GM19351 (cell line): ENCODE results near the gene CCDC69.
A peak's percentile ranks its signal among the peaks of the same experiment; 100 is the strongest.
"Not testable (repeated sequence)": the region's sequence is repeated elsewhere in the genome, so short reads cannot be mapped to it uniquely, and the experiment has no call there.

Experiments used
- ATAC-seq: cut with Tn5 transposase; IDR thresholded peaks from one replicate; pipeline ENCODE4 v1.9.1; 2021; ENCODE audit warnings: mild to moderate bottlenecking, moderate library complexity; ENCODE audit not compliant: unreplicated experiment

Gene CCDC69, protein sequence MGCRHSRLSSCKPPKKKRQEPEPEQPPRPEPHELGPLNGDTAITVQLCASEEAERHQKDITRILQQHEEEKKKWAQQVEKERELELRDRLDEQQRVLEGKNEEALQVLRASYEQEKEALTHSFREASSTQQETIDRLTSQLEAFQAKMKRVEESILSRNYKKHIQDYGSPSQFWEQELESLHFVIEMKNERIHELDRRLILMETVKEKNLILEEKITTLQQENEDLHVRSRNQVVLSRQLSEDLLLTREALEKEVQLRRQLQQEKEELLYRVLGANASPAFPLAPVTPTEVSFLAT

DNA sequence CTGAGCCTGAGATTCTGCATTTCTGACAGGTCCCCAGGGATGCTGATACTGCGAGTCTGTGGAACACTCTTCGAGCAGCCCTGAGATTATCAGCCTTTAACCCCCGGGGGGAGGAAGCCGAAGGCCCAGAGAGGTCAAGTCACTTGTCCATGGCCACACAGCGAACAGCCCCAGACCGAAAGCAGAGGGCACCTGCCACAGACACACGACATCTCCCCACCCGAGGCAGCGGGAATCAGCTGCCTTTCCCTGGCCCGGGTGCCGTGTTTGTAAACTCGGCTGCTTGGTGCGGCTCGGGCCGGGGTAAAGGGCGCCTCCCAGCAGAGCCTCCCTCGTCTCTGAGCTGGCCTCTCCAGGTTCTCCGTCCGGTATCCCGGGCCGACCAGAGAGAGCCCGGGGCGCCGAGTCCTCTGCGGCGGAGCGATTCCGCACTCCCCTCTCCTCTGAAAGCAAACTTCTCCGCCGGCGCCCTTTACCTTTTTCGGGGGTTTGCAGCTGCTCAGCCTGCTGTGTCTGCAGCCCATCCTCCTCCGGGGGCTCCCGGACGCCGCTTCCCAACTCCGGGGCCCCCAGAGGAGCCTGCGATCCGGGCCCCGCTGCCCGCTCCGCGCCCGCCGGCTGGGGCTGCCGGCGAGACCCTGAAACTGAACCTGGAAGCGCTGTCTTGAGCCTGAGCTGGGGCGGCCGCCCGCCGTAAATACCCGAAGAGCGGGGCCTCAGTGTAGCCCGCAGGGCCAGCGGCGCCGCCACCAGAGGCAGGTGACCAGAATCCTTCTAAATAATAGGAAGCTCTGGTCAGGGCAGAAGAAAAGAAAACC is at the start of gene CCDC69:
TSS of gene CCDC69 (minus strand) at position 646 of the 818 bp plus-strand sequence. CDS start at position 524, 122 bp downstream.
- ATAC-seq = peak; percentile 64

- no peak for ATAC-seq
Measured at GRCh38 chr5:151271336-151271735, 47.4 kb upstream of the CCDC69 start.

- ATAC-seq = peak; percentile 95
Measured at GRCh38 chr5:151270599-151270998, 46.7 kb upstream of the CCDC69 start.

DNA sequence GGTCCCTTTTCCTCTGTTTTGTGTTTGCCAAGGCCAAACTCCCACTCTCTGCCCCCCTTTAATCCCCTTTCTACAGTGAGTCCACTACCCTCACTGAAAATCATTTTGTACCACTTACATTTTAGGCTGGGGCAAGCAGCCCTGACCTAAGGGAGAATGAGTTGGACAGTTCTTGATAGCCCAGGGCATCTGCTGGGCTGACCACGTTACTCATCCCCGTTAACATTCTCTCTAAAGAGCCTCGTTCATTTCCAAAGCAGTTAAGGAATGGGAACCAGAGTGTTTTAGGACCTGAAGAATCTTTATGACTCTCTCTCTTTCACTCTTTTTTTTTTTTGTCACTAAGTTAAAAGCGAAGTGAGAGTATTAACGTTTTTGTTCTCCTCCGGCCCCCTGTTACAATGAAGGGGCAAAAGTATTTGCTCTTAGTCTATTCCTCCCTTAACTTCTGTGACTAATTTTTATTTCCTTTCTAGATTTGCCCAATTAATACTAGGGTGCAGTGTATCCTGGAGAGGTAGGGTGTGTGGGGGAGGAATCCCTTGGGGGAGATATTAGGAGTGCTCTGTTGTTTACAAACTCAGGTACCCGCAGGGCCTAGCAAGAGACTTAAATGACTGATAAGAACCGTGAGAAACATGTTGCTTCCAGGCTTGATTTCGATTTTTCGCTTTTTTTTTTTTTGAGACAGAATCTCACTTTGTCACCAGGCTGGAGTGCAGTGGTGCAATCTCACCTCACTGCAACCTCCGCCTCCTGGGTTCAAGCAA is 43.8 kb upstream of the CCDC69 start:
- no peak for ATAC-seq

GRCh38 chr5:151264113-151264512 is 40.2 kb upstream of the CCDC69 start:
- ATAC-seq = peak; percentile 62

DNA sequence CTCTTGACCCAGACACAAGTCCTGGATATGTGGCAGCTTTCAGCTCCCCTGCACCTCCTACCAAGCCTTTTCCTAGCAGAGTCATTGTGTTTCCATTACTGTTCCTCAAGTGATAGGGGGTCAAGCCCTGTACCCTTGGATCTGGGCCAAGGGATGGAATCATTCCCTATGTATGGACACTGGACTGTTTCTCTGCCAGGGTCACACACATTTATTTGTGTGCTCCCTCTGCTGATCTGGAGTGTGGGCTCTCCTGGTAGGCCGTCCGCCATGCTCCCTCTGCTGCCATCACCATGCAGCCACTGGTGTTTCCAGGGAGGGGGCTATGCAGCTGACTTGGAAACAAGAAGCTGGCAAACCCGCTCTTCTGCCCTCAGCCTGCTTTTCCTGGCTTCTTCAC is 38.6 kb upstream of the CCDC69 start:
- no peak for ATAC-seq

DNA sequence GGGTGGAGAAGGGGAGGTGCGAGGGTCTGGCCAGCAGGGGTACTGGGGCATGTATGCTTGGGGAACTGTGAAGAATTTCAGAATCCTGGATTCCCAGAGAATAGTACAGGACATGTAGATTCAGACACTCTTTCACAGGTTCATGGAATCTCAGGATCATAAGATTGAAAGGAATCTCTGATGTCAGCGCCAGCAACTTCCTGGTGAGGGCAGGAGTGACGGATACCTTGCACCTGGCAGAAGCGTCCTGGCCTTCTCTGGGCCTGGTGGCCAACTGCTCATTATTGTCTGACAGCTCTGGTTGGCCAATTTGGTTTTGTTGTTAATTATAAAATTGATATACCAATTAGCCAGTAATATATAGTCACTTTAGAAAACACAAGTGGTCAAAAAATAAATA is 36.0 kb upstream of the CCDC69 start:
- ATAC-seq = no peak

GRCh38 chr5:151258816-151259215 is 34.9 kb upstream of the CCDC69 start:
- no peak for ATAC-seq

DNA sequence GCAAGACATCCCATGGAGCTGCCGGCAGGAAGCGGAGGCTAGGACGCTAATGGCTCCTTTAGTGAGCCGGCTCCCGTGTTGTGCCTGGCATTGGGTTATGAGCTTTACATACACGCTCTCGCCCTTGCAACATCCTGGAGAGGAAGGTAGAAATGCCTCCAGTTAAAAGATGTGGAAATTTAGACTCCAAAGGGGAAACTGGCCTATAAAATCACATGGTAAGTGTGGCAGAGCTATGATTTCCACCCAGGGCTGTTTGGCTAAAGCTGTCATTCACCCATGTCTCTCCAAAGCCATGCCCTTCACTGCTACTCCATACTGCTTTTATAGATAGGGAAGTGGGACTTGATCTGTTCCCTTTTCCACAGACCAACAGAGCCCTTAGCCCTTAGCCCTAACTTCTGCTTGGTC is 34.3 kb upstream of the CCDC69 start:
- no peak for ATAC-seq

DNA sequence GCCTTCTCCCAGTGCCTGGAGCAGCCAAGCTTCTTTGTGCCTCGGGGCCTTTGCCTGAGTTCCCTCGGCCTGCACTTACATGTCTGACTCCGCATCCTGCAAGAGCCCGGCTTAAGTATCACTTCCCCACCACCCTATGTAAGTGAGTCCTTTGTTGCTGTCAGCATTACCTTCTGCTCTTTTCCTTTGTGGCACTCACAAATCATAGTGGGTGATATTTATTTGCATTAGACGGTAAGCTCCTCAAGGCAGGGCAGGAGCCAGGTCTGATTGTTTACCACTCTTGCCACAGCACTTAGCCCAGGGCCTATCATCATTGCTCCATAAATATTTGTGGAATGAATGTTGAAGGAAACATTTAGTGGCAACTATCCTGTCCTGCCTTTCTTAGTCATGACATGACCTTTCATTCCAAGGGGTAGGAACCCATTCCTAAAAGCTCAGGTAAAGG is 33.9 kb upstream of the CCDC69 start:
- peak; percentile 38 for ATAC-seq

DNA sequence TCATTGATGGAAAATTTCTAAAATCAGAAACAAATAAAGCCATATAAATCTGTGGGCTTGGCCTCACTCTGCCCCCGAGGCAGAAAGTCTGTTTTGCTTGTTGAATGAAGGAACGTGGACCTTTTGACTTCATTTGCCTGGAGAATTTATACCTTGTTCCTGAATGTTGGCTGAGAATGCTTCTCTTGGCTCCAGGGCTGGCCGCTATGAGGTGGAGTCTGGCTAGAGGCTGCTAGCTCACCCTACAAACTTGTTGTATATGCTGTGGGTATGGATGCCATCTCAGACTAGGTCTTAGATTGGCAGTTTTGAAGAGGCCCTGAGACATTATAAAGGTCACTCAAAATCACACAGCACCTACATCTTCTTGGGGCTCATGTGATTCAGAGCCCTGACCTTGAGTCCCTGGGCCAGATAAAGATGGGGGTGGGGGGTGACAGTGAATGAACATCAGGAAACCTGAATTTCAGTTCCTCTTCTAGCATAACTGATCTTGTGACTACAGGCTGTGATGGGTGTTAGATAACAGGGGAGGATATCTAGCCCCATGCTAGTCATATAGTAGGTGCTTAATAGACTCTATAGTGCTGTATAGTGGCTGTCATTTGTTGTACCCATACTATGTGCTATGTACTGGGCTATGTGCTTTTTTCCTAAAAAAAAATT is 31.9 kb upstream of the CCDC69 start:
- ATAC-seq = peak; percentile 48

- not testable (repeated sequence) for ATAC-seq
Measured at GRCh38 chr5:151254990-151255389, 31.1 kb upstream of the CCDC69 start.

GRCh38 chr5:151254556-151254955 is 30.7 kb upstream of the CCDC69 start:
- no peak for ATAC-seq

DNA sequence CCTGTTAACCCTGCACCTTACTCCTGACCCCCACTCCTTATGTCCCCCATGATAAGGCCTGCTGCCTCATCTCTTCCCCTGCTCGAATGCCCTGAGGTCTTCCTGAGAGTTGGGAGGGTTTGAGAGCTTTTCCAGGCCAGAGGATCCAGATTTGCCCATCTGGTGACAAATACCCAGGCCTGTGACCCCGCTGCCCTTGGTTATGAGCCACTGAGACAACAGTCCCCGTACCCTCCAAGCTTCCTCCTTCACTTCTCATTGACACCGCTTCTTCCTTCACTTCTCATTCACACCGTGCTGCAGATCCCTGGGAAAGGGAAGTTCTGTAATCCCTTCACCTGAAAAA is 29.7 kb upstream of the CCDC69 start:
- ATAC-seq = no peak

- ATAC-seq = peak; percentile 67
Measured at GRCh38 chr5:151252762-151253604, 29.1 kb upstream of the CCDC69 start, which contains the start of gene GM2A. Gene GM2A (plus strand): TSS chr5:151253185. CDS start chr5:151253217, 32 bp downstream.

DNA sequence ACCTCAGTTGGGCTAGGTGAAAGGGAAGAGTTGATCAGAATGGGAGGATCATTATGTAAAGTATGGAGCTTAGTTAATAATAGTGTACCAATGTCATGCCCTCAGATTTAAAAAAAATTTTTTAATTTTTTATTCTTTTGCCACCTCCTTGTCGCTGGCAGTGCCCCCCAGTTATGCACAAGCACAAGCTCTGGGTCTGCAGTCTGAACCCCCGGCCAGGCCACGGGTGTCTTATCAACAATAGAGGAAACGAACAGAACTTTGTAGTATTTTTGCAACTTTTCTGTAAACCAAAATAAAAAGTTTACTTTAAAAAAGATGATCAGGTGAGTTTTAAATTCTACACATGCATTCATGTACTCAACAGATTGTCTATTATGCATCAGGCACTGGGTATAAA is 27.7 kb upstream of the CCDC69 start:
- no peak for ATAC-seq

DNA sequence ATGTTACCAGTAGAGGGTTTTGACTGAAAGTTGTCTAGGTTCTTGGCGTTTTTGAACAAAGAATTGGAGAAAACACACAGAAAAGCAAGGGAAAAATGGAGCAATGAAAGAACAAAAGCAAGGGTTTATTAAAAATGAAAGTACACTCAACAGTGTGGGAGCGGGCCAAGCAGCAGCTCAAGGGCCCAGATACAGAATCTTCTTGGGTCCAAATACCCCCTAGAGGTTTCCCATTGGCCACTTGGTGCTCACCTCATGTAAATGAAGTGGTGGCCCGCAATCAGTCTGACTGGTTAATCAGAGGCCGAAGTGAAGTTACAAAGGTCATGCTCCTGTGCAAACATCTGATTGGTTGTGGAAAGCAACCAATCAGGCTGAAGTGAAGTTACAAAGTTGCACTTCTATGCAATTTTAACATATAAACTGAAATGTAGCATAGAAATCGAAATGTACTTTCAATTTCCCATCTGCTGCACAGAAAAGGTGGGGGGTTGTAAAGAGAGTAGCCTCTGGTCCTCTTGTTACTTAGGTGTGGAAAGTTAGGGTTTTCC is 27.2 kb upstream of the CCDC69 start:
- ATAC-seq = no peak

DNA sequence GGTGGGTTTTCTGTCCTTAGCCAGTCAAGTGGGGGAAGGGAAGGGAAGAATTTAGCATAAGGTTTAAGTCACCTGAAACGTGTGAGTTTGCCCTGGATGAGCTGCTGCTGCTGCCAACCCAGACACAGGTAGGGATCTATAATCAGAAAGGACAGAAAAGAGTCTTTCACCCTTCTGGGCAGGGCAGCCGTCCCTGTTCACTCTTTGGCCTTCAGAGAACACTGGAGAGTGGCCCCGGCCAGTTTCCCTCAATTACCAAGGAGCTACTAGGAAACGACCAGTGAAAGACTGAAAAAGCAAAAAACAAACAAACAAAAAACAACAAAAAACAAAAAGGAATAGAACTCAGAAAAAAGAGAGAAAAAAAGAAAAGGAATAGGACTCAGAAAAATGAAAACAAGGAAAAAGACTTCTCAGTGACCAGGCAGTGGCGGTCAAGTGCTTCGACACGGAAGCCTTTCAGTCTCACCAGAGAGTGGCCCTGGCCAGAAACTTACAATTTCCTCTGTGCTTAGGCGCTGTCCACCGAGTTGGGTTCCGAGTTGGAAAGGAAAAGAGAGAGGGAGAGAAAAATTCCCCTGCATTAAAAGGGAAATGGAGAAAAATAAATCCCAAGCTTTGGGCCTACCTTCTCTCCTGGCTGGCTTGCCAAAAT is 26.6 kb upstream of the CCDC69 start:
- ATAC-seq = no peak

- ATAC-seq = no peak
Measured at GRCh38 chr5:151249281-151249680, 25.4 kb upstream of the CCDC69 start.
